Activated effector memory CD4-positive, alpha-beta T cell treated with Interleukin-2 at 50 U/mL for 16 hours (primary cell): ENCODE data around the gene CACNA1F.

Experiments used
- DNase-seq: peaks from one replicate; pipeline ENCODE4 v3.0.0-alpha.2; 2020

Gene CACNA1F

DNA sequence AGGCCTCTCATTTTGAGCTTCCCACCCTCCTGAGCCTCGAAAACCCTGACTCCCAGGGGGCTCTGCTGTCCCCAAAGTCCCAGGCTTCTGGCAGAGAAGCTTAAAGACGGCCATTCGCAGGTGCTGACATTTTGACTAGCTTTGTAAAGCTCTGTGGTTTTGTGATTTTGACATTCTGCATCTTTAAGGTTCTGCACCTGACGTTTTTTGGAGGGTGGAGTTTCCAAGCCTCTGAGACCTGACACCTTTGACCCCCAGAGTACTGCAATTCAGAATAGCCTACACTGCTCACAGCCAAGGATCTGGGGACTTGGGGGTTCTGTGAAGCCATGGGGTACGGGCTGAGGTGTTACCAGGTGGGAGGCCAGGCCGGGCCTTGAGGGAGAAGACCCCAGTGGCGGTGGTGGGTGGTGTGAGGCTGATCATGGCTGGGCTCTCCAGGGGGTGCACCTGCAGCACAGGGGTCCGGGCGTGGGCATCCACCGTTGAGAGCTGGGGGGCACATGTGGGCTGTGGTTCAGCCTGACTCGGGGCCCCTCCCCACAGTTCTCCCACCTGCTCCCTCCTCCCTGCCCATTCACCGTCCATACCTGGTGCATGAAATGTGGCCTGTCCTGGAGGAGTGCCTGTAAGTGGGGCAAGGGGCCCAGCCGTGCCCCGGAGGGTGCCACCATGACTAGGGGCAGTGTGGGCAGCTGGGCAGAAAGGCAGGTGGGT lies 24.1 kb upstream of the CACNA1F start:
- DNase-seq = no peak

DNA sequence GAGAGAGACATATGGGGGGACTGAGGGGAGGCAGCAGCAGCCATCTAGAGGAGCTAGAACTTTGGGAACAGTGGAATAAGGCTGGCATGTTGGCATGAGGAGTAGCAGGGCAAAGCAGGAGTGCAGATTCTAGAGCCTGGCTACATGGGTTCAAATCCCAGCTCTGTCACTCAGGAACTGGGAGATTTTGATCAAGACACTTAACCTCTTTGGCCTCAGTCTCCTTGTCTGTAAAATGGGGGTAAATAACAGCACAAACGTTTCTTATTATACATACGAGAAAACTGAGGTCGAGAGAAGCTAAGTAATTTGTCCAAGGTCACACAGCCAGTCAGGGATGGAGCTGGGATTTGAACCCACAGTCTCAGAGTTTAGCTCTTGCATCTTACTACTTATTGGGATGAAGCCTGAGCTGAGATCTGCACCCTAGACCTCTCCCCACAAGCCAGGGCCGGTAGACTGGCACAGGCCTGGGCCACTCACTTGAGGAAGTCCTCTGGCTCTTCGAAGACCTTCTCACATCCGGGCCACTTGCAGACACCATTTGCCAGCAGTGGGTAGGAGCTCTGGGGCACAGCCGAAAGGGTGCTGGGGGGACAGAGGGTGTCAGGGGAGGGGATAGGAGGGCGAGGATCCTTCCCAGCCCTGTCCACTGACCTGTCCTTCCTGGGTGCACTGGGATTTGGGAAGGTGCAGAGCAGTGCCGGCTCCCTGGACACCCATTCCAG lies 23.3 kb upstream of the CACNA1F start:
- DNase-seq = no peak

DNA sequence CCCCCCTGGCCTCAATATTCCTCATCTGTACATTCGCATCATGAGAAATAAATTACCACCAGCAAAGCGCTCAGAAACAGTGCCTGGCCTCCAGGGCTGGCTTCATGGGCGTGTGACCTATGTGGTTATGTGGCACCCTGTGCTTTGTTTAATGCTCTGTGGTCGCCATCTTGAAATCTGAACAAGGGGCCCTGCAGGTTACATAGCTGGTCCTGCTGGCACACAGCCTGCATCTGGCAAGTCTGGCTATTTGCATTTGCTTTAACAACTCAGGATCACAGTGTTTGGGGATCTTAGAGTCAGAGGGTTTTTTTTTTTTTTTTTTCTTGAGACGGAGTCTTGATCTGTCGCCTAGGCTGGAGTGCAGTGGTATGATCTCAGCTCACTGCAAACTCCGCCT lies 21.5 kb upstream of the CACNA1F start:
- DNase-seq = no peak

DNA sequence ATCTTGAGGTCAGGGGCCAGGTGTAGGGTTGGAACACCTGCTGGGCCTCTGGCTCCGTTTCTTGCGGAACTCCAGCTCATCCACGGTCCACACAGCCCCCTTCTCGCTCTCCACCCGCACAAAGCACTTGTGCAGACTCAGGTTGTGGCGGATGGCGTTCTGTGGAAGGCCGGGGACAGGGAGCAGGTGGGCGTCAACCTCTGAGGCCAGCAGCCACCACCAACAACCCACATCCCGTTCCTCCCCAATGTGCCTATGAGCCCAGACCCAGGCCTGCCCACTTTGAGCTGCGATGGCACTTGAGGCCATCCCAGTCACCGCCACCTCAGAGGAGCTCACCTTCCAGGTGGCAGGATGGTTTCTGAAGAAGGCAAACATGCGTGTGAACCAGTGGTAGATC lies 18.2 kb upstream of the CACNA1F start:
- DNase-seq = no peak

DNA sequence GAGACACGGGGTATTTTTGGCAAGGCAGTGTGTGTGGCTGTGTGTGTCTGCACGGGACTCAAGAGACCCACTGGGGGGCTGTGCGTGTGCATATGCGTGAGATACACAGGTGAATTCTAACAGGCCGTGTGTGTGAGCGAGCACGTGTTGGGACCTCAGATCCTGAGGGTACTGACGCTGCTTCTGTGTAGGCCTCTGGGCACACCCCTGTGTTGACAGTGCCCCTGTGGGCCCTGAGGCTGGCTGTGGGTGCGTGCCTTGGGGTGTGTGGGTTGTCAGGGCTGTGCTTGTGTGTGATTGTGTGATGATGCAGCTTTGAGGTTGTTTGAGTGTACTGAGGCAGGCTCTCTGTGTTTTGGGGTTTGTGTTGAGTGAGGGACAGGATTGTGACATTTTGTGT lies 17.4 kb upstream of the CACNA1F start:
- DNase-seq = no peak

DNA sequence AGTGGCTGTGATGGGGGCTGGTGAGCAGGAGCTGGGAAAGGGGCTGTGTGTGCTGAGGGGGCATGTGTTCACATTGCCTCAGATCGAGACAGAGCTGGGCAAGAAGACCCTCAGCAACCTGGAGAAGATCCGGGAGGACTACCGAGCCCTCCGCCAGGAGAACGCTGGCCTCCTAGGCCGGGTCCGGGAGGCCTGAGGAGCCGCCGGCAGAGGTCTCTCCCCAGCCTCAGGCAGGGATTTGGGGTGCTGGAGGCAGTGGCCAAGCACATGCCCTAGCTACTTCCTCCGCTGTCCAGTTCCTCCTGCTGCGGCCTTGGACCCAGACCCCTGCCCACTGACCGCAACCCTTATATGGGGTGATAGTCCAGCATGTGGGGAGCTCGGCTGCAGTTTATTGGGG lies 16.9 kb upstream of the CACNA1F start:
- DNase-seq = no peak

DNA sequence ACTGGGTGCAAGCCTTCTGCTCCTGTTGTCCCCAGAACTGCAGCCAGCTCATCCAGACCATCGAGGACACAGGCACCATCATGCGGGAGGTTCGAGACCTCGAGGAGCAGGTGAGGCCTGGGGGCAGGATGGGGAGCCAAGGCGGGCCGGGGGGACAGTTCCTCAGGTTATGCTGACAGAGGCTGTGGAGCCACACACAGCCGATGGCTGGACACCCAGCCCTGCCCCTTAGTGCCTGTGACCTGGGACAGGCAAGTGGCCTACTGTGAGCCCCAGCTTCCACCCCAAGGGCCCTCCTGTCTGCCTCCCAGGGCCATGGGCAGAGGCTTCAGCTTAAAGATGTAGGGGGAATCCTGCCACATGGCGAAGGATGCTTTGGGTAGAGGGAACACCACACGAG lies 16.5 kb upstream of the CACNA1F start:
- DNase-seq = no peak

DNA sequence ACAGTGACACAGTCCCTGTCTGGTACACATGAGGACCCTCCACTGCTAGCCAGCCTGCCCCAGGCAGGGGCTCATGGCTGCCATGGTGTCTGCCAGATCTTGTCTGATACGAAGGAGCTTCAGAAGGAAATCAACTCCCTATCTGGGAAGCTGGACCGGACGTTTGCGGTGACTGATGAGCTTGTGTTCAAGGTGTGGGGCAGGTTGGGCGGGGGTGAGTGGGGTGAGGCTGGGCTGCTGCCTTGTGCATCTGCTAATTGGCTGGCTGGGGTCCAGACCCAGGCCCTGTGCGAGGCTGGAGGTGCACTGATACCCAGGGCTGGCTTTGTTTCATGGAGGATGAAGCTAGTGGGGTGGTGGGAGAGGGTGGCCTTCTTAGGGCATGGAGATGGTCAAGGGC lies 15.9 kb upstream of the CACNA1F start:
- no peak for DNase-seq

DNA sequence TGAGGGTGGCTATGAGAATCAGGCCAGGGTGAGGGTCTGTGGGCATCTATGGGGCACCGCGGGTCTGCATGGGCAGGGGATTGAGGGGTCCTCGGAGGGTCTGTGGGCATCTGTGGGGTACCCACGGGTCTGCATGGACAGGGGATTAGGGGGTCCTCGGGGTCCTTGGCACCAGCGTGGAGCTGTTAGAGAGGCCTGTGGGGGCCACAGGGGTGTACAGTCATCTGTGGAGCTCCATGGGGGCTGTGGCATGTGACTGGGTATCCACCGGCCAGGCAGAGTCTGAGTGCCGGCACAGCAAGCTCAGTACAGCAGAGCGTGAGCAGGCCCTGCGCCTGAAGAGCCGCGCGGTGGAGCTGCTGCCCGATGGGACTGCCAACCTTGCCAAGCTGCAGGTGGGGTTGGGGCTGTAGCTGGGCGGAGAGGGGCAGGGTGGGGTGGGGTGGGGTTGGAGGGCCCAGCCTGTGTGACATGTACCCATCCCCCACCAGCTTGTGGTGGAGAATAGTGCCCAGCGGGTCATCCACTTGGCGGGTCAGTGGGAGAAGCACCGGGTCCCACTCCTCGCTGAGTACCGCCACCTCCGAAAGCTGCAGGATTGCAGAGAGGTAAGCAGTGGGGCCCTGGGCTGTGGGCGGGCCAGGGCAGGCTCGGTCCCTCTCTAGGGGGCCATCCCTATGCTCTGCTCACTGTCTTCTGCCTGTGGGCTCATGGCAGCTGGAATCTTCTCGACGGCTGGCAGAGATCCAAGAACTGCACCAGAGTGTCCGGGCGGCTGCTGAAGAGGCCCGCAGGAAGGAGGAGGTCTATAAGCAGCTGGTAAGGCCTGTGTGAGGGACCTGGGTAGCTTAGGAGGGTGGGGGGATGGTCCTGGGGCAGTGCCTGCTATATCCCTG lies 15.0 kb upstream of the CACNA1F start:
- DNase-seq = no peak

DNA sequence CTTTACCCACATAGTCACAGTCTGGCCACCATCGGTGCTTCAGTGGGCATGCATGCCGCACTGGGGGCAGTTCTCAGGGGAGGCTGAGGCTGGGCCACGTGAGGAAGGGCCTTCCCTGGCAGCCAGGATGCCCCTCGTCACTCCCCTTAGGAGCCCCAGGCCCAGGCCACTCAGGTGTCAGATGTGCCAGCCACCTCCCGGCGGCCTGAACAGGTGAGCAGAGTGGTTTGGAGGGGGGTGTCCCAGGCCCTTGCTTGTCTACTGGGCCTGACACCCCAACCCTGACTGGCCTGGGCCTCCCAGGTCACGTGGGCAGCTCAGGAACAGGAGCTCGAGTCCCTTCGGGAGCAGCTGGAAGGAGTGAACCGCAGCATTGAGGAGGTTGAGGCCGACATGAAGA lies 14.2 kb upstream of the CACNA1F start:
- DNase-seq = no peak

DNA sequence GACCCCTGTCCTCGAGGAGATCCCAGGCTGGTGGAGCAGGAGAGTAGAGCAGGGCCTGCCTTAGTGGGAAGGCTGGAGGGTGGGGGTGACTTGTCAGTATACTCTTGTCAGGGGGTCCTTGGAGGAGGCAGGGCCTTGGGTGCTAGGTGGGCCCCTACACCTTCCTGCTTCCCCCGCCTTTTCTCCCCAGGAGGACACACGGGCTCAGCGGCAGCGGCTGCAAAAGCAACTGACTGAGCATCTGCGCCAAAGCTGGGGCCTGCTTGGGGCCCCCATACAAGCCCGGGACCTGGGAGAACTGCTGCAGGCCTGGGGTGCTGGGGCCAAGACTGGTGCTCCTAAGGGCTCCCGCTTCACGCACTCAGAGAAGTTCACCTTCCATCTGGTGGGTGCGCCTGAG lies 13.4 kb upstream of the CACNA1F start:
- no peak for DNase-seq

DNA sequence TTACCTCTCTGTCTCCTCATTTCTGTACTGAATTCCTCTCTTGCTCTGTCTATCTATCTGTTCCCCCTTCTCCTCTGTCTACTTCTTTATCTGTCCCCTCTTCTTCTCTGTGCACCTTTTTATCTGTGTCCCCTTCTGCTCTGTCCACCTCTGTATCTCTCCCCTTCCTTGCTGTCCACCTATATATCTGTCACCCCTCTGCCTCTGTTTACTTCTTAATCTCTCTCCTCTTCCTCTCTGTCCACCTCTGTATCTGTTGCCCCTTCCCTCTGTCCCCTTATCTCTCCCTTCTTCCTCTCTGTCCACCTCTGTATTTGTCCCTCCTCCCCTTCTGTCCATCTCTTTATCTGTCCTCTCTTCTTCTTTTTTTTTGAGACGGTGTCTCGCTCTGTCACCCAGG lies 11.1 kb upstream of the CACNA1F start:
- DNase-seq = no peak

DNA sequence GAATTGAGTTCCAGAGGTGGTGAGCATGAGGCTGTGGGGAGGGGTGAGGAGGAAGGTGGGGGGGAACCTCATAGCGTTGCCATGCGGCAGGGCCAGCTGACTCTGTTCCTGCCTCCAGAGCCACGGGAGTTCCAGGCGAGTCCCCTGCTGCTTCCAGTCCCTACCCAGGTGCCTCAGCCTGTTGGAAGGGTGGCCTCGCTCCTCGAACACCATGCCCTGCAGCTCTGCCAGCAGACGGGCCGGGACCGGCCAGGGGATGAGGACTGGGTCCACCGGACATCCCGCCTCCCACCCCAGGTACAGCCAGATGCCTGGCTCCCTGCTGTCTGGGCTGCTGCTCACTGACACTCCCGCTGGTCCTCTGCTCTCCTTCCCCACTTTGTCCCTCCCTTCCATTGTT lies 10.0 kb upstream of the CACNA1F start:
- DNase-seq = no peak

DNA sequence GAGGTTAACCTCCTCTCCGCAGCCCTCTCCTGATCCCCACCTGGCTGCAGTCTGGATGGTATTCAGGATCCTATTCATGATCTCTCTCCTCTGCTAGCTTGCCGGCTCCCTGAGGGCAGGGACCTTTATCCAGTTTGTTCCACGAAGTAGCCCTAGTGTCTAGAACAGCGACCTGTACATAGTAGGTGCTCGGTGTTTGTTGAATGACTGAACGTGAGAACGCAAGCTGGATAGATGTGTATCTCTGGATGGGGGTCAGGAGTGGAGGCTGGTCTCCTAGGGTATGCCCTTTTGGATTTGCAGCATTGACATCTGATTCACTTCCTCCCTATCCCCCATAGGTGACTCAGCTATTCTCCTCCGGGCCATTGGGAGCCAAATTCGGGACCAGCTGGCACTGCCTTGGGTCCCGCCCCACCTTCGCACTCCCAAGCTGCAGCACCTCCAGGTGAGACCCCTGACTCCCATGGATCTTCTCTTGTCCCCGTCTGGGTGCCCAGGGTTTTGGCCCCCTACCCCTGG lies 9.5 kb upstream of the CACNA1F start:
- DNase-seq = no peak

DNA sequence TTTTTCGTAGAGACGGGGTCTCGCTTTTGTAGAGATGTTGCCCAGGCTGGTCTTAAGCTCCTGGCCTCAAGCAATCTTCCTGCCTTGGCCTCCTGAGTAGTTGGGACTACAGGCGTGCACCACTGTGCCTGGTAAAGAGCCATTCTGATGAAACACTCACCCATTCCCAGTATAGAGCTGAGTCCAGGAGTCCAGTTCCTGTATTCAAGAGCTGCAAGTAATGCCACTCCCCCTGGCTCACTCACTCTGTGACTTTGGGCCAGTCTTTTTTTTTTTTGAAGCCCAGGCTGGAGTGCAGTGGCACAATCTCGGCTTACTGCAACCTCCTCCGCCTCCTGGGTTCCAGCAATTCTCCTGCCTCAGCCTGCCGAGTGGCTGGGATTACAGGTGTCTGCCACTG lies 5.6 kb upstream of the CACNA1F start:
- DNase-seq = no peak

DNA sequence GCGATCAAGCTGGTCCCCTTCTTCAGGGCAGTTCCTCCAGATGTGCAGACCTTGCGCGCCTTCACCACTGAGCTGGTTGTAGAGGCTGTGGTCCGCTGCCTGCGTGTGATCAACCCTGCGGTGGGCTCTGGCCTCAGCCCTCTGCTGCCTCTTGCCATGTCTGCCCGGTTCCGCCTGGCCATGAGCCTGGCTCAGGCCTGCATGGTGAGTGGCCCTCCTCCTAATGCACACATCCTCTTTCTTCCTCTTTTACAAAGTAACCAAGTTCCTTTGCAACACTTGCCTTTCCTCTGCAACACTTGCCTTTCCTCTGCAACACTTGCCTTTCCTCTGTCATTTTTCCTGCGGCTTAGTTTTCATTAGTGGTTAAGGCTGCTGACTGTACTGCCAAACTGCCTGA lies 3.9 kb upstream of the CACNA1F start:
- DNase-seq = no peak

DNA sequence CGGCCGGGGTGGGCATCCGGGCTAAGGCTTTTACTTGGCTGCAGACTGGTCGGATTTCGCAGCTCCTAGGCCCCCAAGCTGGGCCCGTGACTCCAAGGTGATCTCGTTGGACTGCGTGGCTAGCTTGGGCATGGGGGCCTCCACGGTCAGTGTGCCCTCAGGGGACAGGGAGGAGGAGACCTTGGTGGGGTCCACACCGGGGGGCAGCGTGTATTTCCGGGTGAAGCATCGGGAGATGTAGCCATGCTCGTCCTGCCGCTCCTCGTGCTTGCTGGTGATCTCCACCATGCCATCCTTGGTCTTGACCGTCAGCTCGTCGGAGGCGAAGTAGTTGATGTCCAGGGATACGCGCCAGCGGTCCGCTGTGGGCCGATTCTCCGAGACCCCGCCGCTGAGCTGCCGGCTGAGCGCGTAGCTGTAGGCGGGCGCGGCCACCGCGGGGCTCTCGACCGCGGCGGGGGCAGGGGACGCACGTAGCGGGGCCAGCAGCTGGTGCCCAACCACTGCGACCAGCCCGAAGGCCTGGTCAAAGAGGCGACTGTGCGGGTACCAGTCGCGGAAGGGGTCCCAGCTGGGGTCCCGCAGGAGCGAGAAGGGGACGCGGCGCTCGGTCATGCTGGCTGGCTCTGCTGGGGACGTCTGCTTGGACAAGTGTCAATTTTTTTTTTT lies 881 bp upstream of the CACNA1F start:
- no peak for DNase-seq

DNA sequence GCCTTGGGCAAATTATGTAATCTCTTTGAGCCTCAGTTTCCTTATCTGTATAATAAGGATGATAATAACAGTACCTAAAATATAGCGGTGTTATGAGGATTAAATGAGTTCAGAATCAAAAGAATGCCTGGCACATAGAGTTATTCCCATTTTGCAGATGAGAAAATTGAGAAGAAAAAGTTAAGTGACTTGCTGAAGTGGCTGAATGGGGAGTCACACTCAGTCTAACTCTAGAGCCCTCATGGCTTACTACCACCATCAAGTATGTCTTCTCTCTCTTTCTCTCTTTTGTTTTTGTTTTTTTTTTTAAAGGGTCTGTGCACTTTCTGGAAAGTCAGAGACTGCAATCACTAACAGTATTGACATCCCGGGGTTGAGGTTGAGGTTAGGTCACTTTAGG lies 615 bp downstream of the CACNA1F start:
- DNase-seq = no peak

DNA sequence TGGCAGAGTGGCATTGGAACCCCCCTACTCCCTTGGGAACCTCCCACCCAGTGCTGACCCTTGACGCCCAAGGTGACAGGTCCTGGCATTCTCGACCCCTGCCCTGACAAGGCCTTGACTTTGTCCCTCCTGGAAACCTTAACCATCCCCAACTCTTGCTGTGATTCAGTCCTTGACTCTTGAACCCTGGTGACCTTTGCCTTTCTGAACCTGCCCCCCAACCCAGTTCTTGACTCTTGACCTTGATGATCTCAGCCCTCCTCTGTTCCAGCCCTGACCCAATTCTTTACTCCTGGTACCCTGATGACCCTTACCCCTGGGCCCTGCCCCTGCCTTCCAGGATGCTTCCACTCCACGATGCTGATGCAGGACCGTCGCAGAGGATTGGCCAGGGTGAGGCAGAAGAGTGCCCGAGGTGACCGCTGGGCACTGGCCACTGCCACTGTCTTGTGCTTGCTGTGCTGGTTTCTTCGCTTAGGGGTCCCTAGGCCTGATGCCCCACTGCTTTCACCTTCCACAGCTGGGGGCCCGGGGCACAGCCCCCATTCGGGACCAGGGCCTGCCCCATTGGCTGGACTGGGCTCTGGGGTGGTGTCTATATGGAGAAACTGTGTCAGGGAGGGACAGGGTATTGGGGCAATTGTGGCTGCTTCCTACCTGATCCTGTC lies 1.7 kb downstream of the CACNA1F start:
- no peak for DNase-seq

DNA sequence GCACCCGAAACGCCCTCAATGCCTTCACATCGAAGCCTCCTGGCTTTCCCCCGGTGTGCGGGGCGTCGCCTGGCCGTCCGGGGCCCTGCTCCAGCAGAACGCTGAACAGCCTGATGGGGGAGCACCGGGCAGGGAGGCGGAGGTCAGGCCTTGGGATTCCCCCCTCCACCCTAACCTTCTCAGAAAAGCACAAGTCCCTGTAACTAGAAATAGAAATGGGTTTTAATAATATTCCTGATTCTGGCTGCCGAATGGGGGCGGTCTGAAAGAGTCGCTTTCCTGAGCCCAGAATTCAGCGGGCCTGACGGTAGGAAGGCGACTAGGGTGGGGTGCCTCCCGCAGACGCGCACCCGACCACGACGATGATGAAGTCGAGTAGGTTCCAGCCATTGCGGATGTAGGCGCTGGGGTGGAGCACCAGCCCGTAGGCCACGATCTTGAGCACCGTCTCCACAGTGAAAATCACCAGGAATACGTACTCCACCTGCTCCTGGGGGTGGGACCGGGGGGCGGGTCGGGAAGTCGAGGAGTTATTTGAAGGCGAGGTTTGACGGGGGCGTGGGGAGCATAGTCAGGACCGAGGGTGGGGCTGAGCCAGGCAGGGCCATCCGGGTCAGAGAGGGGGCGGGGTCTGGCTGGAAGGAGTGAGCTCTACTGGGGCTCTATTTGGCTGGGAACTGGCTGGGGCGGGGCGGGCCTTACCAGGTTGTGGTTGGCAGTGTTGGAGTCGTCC lies 2.5 kb downstream of the CACNA1F start:
- DNase-seq = peak; percentile 43

DNA sequence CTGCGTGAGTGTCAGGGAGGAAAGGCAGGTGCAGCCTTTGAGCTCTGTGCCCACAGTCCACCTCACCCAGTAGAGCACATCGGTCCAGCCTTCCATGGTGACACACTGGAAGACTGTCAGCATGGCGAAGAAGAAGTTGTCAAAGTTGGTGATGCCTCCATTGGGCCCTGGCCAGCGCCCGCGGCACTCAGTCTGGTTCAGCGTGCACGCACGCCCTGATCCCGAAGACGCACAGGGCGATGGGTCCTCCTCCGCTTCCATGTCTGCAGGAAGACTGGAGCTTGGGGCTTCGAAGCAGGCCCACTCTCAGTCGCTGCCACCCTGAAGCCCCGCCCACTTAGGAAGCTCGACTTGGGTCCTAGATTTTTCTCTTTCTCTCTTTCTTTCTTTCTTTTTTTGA lies 5.0 kb downstream of the CACNA1F start:
- DNase-seq = no peak

DNA sequence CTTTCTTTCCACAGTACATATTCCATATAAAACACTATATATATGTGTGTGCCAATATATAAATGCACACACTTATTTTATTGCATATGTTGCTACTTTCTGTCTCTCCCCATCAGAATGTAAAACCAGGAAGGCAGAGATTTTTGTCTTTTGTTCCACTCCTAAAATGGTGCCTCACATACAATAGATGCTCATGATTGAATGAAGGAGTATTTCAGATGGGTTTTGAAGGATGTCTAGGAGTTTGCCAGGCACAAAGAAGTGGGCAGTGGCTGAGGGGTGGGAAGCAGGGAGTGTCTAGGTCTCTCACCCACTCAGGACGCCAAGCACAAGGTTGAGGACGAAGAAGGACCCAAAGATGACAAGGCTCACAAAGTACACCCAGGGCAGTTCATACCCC lies 5.4 kb downstream of the CACNA1F start:
- DNase-seq = no peak
